Skeletal muscle cell (primary cell): ENCODE results near the gene LNPEP.
"Not testable (repeated sequence)": the region's sequence is repeated elsewhere in the genome, so short reads cannot be mapped to it uniquely, and the experiment has no call there.

Experiments
- DNase-seq: peaks from one replicate; pipeline ENCODE4 v3.0.0-alpha.2; 2010; ENCODE audit warnings: low read depth
- H3K4me3 ChIP-seq: 2 replicates; pipeline ENCODE4 v1.5.1; 2011; ENCODE audit warnings: low read depth, mild to moderate bottlenecking, control low read depth, low read length, moderate library complexity

Gene LNPEP

DNA sequence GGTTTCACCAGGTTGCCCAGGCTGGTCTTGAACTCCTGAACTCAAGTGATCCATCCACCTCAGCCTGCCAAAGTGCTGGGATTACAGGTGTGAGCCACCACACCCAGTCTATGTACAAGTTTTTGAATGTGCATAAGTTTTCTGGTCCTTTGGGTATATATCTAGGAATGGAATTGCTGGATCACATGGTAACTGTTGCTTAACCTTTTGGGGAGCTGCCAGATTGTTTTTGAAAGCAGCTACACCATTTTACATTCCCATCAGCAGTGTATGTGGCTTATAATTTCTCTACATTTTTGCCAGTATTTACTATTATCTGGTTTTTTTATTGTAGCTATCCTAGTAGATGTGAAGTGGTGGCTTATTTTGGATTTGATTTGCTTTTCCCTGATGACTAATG, 8.9 kb upstream of the LNPEP start:
- H3K4me3 ChIP-seq, result no peak overlapping the region
- DNase-seq, result no peak

DNA sequence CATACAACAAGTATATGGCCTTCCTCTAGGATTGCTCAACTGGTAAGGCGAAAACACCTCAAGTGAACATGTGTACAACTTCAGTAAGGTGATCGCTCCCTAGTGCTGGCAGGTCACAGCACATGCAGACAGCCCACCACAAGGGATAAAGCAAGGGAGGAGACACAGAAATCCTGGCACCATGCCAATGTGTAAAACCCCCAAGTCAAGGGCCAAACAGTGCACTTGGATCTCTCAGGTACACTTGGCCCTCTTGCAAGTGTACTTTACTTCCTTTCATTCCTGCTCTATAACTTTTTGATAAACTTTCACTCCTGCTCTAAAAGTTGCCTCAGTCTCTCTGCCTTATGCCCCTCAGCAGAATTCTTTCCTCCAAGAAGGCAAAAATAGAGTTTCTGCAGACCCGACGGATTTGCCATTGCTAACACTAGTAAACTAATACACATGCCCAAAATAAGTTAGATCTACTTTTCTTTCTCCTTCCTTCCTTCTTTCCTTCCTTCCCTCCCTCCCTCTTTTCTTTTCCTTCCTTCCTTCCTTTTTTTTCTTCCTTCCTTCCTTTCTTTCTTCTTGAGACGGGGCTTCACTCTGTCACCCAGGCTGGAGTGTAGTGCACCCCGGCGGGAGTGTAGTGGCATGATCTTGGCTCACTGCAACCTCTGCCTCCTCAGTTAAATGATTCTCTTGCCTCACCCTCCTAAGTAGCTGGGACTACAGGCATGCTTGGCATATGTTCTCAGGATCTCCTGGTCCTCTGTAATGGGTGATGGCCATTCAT, 6.8 kb upstream of the LNPEP start:
- no peak for DNase-seq
- H3K4me3 ChIP-seq, result no peak overlapping the region

DNA sequence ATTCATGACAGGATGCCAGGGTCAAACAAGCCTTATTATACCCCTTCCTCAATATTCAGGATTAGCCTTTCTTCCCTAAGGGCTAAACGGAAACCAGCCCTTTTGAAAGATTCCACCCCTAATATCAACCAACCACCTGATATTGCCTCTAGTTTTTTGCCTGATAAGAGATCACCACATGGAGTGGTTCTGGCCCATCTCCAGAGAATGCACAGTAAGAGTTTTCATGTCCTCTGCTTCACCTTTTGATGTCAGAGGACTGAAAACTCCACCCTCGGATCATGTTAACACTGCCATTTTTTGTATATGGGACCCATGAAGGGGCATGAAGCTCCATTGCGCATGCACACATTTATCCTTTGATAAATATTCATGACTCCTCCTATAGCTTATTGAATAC, 5.8 kb upstream of the LNPEP start:
- H3K4me3 ChIP-seq, result no peak overlapping the region
- DNase-seq, result no peak

DNA sequence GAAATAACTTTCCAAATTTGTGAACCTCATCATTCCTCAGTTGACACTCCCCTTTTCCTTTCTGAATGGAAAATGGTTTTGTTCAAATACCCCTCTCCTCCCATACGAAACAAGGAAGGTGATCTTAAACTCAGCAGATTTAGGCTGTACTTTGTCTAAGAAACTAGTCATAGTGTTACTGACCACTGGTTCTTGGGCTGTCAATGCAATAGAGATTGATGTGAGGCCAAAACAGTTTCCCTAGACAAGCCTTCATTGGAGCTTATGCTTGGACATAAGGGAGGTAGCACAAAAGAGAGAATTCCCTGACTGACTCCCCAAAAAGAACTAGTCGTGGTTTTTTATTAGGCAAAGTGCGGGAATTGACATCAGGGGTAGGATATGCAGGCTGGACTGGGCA, 5.3 kb upstream of the LNPEP start:
- DNase-seq, result no peak
- H3K4me3 ChIP-seq, result no peak overlapping the region

DNA sequence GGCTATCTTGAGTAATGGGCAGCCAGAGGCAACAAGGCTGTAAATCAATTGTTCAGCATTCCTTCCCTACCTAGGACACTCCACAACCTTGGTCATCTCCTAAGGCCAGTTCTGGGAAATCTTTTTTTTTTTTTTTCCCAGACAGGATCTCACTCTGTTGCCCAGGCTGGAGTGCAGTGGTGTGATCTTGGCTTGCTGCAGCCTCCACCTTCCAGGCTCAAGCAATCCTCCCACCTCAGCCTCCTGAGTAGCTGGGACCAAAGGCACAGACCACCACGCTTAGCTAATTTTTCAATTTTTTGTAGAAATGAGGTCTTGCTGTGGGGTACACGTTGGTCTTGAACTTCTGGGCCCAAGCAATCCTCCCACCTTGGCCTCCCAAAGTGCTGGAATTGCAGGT, 4.8 kb upstream of the LNPEP start:
- H3K4me3 ChIP-seq, DNase-seq: not testable (repeated sequence)

DNA sequence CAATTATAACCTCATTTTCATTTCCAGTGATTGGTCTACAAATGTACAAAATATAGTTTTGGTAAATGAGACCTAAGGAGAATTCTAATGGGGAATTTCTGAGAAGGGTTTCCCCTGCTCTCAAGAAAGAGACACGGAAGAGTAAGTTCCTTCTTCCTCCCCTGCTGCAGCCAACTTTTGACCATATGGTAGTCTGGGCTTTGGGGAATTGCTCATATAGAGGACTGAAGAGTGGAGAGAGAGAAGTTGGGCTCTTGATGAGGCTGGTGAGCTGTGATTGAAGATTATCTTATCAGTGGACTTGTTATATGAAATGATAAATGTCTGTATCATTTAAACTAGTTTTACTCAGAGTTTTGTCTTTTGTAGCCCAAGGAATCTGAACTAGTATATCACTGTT, 4.3 kb upstream of the LNPEP start:
- DNase-seq, result no peak
- no peak overlapping the region for H3K4me3 ChIP-seq

DNA sequence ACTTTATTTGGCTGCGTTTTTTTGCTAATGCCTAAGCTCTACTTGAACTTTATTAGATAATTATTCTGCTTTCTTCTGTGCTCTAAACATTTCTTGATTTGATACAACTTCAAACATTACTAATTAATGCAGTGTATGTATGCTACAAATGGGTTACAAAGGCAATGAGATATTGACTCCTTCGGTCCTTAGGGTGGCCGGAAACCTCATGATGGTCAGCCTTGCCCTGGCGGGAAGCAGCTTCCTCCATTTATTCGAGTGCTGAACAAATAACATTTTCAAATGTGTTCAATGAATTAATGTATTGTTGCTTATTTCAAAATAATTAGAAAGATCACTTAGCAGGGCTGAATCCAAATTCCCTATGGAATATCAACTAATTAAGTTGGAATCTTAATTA, 3.9 kb upstream of the LNPEP start:
- H3K4me3 ChIP-seq, result no peak overlapping the region
- DNase-seq, result no peak

DNA sequence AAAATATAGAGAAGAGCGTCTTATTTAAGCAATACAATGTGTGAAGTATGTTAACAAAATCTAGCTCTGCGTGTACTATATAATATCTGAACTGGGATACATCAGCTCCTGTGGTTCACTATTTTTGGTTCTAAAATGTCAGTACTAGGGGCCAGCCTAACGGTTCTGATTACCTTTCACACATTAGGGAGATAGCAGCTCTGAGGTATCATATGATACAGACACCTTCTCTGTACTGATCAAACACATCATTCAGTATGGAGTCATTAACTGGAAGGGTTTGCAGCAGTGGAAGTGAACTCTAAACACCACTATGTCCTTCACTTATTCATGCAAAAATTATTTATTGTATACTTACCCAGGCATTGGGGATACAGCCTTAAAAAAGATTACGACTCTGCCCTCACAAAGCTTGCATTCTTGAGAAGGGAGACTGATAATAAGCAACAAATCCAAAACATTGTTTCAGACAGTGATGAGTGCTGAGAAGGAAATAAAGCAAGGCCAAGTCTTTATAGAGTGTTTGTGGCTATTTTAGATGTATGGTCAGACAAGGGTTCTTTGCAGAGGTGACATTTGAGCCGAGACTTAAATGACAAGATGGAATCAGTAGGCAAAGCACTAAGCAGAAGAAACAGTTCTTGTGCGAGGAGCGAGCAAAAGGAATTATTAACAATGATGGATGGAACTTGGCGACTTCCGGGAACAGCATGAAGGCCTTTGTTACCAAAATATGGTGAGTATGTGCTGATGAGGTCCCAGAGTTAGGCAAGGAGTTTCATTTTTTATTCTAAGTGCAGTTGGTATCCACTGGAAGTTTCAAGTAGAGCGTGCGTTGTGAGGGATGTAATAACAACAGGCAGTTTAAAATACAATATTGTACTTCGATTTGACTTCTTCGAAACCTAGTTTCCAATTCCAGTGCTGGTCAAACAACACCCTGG, 1.8 kb upstream of the LNPEP start:
- peak overlapping the region; percentile 77 for H3K4me3 ChIP-seq
- no peak for DNase-seq

DNA sequence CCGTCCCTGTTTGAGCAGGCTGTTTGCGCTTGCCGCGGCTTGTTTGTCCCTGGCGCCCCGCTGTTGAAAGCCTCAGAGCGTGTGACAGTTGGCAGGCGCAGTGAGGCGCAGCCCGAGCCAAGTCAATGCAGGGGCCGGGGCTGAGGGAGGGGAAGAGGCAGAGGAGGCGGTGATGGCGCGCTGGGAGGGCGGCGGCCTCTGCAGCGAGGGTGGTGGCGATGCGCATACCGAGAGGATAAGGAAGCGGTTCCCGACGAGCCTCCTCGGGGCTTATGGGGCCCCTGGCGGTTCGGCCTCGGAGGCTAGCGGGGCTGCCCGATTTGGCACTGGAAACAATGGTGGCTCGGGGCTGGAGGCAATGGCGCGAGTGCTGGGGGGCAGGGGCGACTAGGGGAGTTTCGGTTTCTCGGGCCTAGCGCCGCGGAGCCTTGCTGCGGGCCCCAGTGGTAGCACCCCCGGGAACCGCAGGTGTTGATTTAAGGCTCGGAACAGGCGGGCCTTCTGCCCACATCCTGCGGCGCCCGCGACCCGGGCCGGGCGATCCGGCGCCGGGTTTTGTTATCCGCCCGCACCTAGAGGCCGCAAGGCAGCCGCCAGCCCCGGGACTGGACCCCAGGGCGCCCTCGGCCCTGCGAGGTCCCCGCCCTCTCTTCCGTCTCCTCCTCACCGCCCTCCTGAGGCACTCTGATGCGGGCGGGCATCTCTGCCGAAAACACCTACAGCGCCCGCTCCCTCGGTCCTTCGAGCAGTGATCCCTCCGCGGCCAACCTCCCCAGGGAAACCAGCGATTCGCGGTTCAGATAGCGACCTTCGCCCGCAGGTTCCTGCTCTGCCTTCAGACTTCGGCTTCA, 947 bp upstream of the LNPEP start:
- peak; percentile 88 for DNase-seq
- H3K4me3 ChIP-seq, result peak overlapping the region; percentile 77

DNA sequence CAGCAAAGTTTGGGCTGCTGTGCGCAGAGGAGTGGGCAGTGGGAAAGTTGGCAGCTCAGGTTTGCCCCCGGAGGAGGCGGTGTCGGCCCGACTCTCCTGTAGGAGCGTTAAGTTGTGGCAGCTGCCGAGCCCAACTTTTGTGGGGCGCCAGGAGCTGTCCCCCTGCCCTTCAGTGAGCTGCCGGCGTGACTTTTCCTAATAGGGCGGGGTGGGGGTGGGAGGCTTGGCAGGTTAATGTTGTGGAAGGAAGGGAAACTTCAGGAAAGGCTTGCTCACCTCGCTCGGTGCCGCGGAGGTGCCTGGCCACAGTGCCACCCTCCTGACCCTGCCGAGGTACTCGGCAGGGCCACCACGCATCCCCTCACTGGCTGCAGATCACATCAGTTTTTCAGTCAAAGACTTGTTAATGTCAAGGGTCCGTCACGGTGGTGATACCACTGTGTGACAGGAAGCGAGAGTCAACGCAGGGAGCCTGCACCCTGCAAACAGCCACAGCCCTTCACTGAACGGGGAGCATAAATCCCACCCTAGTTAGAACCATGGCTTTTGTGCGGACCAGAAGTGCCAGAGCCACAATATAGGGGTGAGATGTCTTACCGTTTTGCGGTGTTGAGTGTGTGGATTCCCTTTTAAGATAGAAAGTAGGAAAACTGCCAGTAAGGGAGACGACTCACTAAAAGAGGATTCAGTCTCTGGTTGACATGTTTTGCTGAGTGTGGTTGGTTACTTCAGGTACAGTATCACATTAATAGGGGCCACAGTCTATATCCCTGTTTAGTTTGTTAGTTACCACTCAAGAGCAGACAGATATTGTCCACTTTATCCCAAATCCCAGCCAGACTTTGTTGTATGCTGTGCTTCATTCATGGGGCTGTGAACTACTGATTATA, 796 bp downstream of the LNPEP start:
- DNase-seq, result no peak
- peak overlapping the region; percentile 77 for H3K4me3 ChIP-seq

DNA sequence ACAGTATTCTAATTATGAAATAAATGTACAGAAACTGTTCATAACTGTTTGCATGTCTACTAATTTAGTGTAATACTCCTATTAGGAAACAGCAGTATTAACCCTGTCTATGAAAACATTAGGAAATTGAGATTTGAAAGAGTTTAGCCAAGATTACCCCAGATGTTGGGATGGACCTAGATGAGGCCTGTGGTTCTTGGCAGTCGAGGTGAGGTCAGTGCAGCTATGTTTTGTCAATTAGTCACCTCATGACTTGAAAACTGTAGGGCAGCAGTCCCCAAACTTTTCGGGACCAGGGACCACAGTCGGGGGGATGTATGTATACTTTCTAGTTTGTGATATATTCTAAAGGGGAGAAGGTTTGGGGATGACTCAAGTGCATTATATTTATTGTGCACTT, 4.7 kb downstream of the LNPEP start:
- H3K4me3 ChIP-seq, result no peak overlapping the region
- no peak for DNase-seq

DNA sequence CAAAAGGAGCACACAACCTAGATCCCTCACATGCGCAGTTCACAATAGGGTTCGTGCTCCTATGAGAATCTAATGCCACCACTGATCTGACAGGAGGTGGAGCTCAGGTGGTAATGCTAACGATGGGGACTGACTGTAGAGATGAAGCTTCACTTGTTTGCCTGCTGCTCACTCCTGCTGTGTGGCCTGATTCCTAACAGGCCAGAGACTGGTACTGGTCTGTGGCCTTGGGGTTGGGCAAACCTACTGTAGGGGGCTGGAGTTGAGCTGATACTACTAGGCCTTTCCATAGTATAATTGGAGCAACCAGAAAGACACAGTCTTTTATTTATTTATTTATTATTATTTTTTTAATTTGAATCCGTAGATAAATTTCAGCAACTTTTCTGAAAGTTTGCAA, 5.3 kb downstream of the LNPEP start:
- H3K4me3 ChIP-seq, result no peak overlapping the region
- no peak for DNase-seq

DNA sequence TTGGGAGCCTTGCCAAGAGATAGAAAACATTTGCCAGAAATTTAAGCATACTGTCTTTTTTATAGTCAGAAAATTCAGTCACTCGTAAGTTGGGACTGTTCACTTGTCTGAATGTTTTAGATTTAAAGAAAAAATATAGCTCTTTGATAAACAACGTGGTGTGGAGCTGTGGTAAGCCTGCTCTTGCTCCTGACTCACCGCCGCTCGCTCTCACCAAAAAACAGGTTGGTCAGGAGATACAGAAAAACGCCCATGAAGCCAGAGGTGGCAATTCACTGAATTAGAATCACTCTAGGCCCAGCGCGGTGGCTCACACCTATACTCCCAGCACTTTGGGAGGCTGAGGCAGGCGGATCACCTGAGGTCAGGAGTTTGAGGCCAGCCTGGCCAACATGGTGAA, 6.2 kb downstream of the LNPEP start:
- H3K4me3 ChIP-seq, result no peak overlapping the region
- no peak for DNase-seq

DNA sequence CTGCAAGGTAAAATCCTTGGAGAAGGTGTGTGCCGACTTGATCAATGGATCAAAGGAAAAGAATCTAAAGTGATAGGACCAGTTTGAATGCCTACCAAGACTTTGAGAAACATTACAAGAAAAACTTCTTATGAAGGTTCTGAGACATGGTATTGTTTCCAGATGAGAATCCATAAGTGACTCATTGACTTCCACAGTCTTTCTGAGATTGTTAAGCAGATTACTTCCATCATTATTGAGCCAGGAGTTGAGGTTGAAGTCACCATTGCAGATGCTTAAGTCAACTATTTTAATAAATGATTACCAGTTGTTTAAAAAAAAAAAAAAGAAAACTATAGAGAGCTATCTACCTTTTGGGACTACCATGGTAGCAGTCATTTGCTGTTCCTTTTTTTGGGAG, 7.0 kb downstream of the LNPEP start:
- no peak for DNase-seq
- no peak overlapping the region for H3K4me3 ChIP-seq

DNA sequence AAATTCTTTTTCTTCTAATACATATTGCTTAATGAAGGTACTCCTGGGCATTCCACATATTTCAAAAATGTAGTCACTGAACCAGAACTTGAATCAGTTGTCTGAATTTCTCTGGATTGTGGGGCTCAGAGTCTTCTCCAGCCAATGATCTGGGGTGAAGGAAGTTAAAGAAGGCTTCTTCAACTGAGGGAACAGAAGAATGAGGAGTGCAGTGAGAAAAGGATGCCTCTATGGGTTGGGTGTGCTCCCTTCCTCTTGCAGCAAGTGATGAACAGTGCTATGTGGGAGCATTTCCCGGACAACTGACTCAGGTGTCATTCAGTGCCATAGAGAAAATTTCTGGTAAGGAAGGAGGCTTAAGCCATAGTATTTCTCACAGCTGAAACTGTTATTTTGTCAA, 7.9 kb downstream of the LNPEP start:
- no peak for DNase-seq
- H3K4me3 ChIP-seq, result no peak overlapping the region

DNA sequence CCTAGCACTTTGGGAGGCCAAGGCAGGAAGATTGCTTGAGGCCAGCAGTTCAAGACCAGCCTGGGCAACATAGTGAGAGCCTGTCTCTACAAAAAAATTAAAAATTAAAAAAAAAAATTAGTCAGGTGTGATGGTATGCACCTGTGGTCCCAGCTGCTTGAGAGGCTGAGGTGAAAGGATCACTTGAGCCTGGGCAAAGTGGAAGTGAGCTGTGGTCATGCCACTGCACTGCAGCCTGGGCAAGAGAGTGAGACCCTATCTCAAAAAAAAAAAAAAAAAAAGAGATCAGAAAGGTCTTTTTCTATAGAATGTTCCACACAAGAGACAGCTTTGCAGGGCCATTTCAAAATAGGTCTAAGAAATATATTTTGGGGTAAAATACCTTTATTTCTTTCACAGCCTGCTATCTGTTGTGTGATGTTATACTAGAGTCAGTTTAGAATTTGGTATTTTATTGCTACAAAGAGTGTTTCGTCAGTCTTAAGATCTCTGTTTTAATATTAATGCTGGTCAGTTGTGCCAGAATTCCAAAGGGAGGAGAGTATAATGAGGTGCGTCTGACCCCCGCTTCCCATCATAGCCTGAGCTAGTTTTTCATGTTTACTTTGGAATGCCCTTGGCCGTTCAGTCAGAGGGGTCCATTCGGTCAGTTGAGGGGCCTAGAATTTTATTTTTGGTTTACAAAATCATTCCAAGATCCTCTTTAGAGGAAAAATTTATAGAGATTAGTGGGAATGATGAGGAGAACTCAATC, 9.4 kb downstream of the LNPEP start:
- H3K4me3 ChIP-seq, result no peak overlapping the region
- DNase-seq, result no peak

DNA sequence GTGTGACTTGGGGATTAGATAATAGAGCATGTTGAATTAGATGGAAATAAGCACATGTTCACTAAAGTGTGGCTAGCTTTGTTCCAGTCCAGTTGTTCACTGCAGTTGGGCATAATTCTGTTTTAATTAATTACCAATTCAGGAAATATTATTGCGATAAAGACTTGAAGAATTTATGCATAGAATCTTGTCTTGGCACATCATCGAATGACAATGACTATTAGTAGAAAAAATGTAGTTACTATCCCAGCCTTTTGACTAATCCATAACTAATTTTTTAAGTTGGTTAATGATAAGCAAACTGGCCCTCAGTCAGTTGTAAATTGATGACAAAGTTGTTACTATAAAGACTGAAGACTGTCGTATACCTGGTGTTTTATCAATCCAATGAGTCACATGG, 10.5 kb downstream of the LNPEP start:
- DNase-seq, result no peak
- no peak overlapping the region for H3K4me3 ChIP-seq

DNA sequence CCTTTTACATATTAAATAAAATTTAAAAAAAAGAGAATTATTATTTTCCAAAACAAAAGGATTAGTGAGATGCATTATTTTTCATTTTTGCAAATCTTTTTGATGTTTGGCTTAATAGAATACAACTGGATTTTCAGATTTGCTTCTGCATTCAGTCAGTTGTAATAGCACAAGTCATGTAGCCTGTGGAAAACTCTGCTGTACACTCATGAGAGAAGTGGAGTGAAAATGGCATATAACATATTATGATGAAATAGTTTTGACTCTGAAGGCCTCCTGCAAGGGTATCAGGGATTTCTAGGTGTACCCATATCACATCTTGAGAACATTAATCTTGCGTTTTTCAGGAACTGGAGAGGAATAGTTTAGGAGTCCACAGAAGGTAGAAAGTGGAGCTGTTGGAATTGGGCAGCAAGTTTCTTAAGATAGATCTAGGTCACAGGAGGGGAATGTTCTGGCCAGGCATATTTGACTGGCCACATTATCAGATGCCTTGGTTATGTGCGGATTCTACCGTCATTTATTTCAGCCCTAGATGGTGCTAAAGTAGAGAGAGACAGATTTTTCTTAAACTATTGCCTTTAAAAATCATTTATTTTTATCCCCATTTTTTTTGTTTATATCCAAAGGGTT, 16.4 kb downstream of the LNPEP start:
- H3K4me3 ChIP-seq, result no peak overlapping the region
- no peak for DNase-seq
